HepG2 (cell line): ENCODE data around the gene SLC5A10.

ENCODE experiments used
- ARHGAP35 ChIP-seq: sonication (generic); formaldehyde crosslinking; IDR thresholded peaks from 2 replicates; pipeline ENCODE4 v1.9.0; 2022; ENCODE audit warnings: mild to moderate bottlenecking, inconsistent platforms, moderate library complexity, missing genetic modification reagents, borderline replicate concordance
- CHD2 ChIP-seq: IDR thresholded peaks from 2 replicates; pipeline ENCODE4 v1.6.1; 2011; ENCODE audit warnings: low read depth, low read length, improper control_type of control experiment
- CTCF ChIP-seq: sonication (generic); formaldehyde crosslinking; IDR thresholded peaks from 2 replicates; pipeline ENCODE4 v1.5.0; 2020; ENCODE audit warnings: mild to moderate bottlenecking, missing genetic modification reagents, moderate library complexity
- HDAC6 ChIP-seq: fragments of 200-600 bp; sonication (generic); IDR thresholded peaks from 2 replicates; pipeline ENCODE4 v1.7.0; 2017; ENCODE audit warnings: mild to moderate bottlenecking, antibody characterized with exemption, low read length, low read depth
- HNRNPLL ChIP-seq: fragments of 200-400 bp; formaldehyde crosslinking; IDR thresholded peaks from 2 replicates; pipeline ENCODE4 v1.6.1; 2017; ENCODE audit warnings: mild to moderate bottlenecking, low read depth, low read length; ENCODE audit not compliant: poor library complexity, severe bottlenecking
- MAX ChIP-seq: IDR thresholded peaks from 2 replicates; pipeline ENCODE4 v1.6.1; 2012; ENCODE audit warnings: inconsistent platforms
- SMARCC2 ChIP-seq: fragments of 450-650 bp; IDR thresholded peaks from 2 replicates; pipeline ENCODE4 v1.6.1; 2017; ENCODE audit warnings: antibody characterized with exemption, mild to moderate bottlenecking
- SRSF9 ChIP-seq: fragments of 200-400 bp; formaldehyde crosslinking; IDR thresholded peaks from 2 replicates; pipeline ENCODE4 v1.6.1; 2018; ENCODE audit warnings: borderline replicate concordance, mild to moderate bottlenecking, low read depth, low read length; ENCODE audit not compliant: insufficient read depth, poor library complexity, severe bottlenecking
- ZNF510 ChIP-seq: sonication (generic); formaldehyde crosslinking; IDR thresholded peaks from 2 replicates; pipeline ENCODE4 v1.4.0; 2020; ENCODE audit warnings: low read depth, mild to moderate bottlenecking, missing genetic modification reagents
- TF ChIP-seq, protein P1 (sequence below), 2 experiments: sonication (generic) in 1 of 2; formaldehyde crosslinking in 1 of 2; IDR thresholded peaks; 2 replicates each; pipeline versions ENCODE4 v1.5.1 to v1.6.1; 2011 to 2020; ENCODE audit warnings: borderline replicate concordance in 1 of 2, low read depth in 1 of 2, low read length in 1 of 2, mild to moderate bottlenecking in 1 of 2, missing genetic modification reagents in 1 of 2, moderate library complexity in 1 of 2
- TF ChIP-seq, protein P2 (sequence below): sonication (generic); formaldehyde crosslinking; IDR thresholded peaks from 2 replicates; pipeline ENCODE4 v1.4.0; 2020; ENCODE audit warnings: missing genetic modification reagents
- TF ChIP-seq, protein P3 (sequence below): sonication (generic); formaldehyde crosslinking; conservative IDR thresholded peaks from 2 replicates; pipeline ENCODE4 v1.4.0; 2020; ENCODE audit warnings: missing genetic modification reagents

DNA sequence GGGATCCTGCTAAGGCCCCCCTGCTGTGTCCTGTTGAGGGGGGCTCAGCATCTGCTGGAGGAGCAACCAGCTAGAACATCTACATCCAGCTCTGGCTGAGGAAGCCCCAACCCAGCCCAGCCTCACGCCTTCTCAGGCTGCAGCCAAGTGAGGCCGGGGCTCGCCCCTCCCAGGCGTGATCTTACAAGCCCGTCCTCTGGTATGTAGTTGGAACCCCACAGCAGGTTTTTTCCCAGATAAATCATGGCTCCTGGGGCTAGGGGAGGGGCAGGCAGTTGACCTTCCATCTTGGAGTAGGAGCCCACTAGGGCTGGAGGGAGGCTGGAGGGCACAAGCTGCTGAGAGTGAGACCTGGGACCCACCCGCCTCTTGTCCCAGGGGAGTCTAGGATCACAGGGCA is 47.9 kb downstream of the SLC5A10 start:
- TF ChIP-seq, protein P1, sequence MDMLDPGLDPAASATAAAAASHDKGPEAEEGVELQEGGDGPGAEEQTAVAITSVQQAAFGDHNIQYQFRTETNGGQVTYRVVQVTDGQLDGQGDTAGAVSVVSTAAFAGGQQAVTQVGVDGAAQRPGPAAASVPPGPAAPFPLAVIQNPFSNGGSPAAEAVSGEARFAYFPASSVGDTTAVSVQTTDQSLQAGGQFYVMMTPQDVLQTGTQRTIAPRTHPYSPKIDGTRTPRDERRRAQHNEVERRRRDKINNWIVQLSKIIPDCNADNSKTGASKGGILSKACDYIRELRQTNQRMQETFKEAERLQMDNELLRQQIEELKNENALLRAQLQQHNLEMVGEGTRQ (IDR thresholded peaks at IDR 0.05; ENCODE audit: low read depth, low read length): no peak
- TF ChIP-seq, protein P1 (CRISPR knock-in tag; IDR thresholded peaks at IDR 0.05; ENCODE audit: borderline replicate concordance): no peak
- TF ChIP-seq, protein P2, sequence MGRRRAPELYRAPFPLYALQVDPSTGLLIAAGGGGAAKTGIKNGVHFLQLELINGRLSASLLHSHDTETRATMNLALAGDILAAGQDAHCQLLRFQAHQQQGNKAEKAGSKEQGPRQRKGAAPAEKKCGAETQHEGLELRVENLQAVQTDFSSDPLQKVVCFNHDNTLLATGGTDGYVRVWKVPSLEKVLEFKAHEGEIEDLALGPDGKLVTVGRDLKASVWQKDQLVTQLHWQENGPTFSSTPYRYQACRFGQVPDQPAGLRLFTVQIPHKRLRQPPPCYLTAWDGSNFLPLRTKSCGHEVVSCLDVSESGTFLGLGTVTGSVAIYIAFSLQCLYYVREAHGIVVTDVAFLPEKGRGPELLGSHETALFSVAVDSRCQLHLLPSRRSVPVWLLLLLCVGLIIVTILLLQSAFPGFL: no peak
- TF ChIP-seq MAX: no peak
- TF ChIP-seq HNRNPLL: no peak
- TF ChIP-seq HDAC6: no peak
- TF ChIP-seq, protein P3, sequence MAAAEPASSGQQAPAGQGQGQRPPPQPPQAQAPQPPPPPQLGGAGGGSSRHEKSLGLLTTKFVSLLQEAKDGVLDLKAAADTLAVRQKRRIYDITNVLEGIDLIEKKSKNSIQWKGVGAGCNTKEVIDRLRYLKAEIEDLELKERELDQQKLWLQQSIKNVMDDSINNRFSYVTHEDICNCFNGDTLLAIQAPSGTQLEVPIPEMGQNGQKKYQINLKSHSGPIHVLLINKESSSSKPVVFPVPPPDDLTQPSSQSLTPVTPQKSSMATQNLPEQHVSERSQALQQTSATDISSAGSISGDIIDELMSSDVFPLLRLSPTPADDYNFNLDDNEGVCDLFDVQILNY (CRISPR knock-in tag): no peak
- no peak for TF ChIP-seq SMARCC2
- TF ChIP-seq ZNF510 (CRISPR knock-in tag): no peak
- no peak for TF ChIP-seq ARHGAP35 (CRISPR knock-in tag)
- no peak for TF ChIP-seq CTCF (CRISPR knock-in tag)
- no peak for TF ChIP-seq CHD2
- TF ChIP-seq SRSF9: no peak
